Ramos (cell line): ENCODE results near the gene INHBB.

ENCODE experiments used
- in situ Hi-C: fragments of 300-500 bp; cut with MboI; formaldehyde crosslinking; loops from one replicate; pipeline ENCODE4 v1.14.3; 2022; ENCODE audit warnings: low sequenced_read_pairs; ENCODE audit not compliant: unreplicated experiment

INHBB gene

GRCh38 chr2:120334068-120334467, 11.9 kb upstream of the INHBB start:
- in situ Hi-C loops: no loop called here

GRCh38 chr2:120336749-120337148, 9.2 kb upstream of the INHBB start:
- in situ Hi-C loops: no loop called here

GRCh38 chr2:120338015-120338414, 7.9 kb upstream of the INHBB start:
- in situ Hi-C loops: no loop called here

- in situ Hi-C loops: no loop called here
These were observed 4.0 kb upstream of the INHBB start for GRCh38 chr2:120341977-120342376.

- in situ Hi-C loops: no loop called here
These were observed 3.5 kb upstream of the INHBB start for GRCh38 chr2:120342446-120342845.

- in situ Hi-C loops: no loop called here
These were observed 2.9 kb upstream of the INHBB start for GRCh38 chr2:120343100-120343432.

- in situ Hi-C loops: no loop called here
These were observed 2.4 kb upstream of the INHBB start for GRCh38 chr2:120343433-120344105.

- in situ Hi-C loops: no loop called here
These were observed 1.5 kb upstream of the INHBB start for GRCh38 chr2:120344214-120344975.

- in situ Hi-C loops: no loop called here
These were observed 857 bp upstream of the INHBB start for GRCh38 chr2:120344976-120345581.

GRCh38 chr2:120345608-120346007, 328 bp upstream of the INHBB start:
- in situ Hi-C loops: no loop called here

- in situ Hi-C loops: no loop called here
These were observed 877 bp downstream of the INHBB start for GRCh38 chr2:120346667-120347358.

GRCh38 chr2:120347396-120348060, 1.6 kb downstream of the INHBB start:
- in situ Hi-C loops: no loop called here

- in situ Hi-C loops: no loop called here
These were observed 2.3 kb downstream of the INHBB start for GRCh38 chr2:120348134-120348736.

GRCh38 chr2:120348737-120349439, 3.0 kb downstream of the INHBB start:
- in situ Hi-C loops: no loop called here

- in situ Hi-C loops: no loop called here
These were observed 3.5 kb downstream of the INHBB start for GRCh38 chr2:120349440-120349921.

GRCh38 chr2:120350080-120350479, 4.1 kb downstream of the INHBB start:
- in situ Hi-C loops: no loop called here

GRCh38 chr2:120350801-120351320, 4.9 kb downstream of the INHBB start:
- in situ Hi-C loops: no loop called here

- in situ Hi-C loops: no loop called here
These were observed 7.0 kb downstream of the INHBB start for GRCh38 chr2:120352696-120353590.
